Measurements from ENCODE around the gene CYLC1.

The CYLC1 gene

GRCh38 chrX:83860846-83861245 is at the start of gene CYLC1:
Gene CYLC1, plus strand, starts transcription at chrX:83861146. Its CDS starts 37 bp downstream, at chrX:83861183.
- no peak for DNase-seq (ENCODE audit: low spot score)

GRCh38 chrX:83819304-83819703 is 41.6 kb upstream of the CYLC1 start:
- DNase-seq (ENCODE audit: low spot score) = no peak

- DNase-seq (ENCODE audit: low spot score) = no peak
These were observed 31.1 kb upstream of the CYLC1 start for GRCh38 chrX:83829874-83830273.

GRCh38 chrX:83845397-83845796 is 15.5 kb upstream of the CYLC1 start:
- DNase-seq (ENCODE audit: low spot score) = no peak

- no peak for DNase-seq (ENCODE audit: low spot score)
These were observed 13.6 kb upstream of the CYLC1 start for GRCh38 chrX:83847339-83847738.

GRCh38 chrX:83888585-83888984 is 27.6 kb downstream of the CYLC1 start:
- no peak for DNase-seq (ENCODE audit: low spot score)

GRCh38 chrX:83892433-83892832 is 31.5 kb downstream of the CYLC1 start:
- no peak for DNase-seq (ENCODE audit: low spot score)

GRCh38 chrX:83906921-83907320 is 46.0 kb downstream of the CYLC1 start:
- DNase-seq (ENCODE audit: low spot score) = no peak

GRCh38 chrX:83916525-83916924 is 55.6 kb downstream of the CYLC1 start:
- no peak for DNase-seq (ENCODE audit: low spot score)

GRCh38 chrX:83934220-83934619 is 73.3 kb downstream of the CYLC1 start:
- no peak for DNase-seq (ENCODE audit: low spot score)

Data from hematopoietic multipotent progenitor cell treated with erythropoietin and hydrocortisone succinate and interleukin-3 and kit ligand, for 17 days (in vitro differentiated cells).